Measurements from ENCODE around the gene ANO6.

The ANO6 gene

GRCh38 chr12:45473636-45474035, 257.7 kb downstream of the ANO6 start:
- DNase-seq, result no peak

- no peak for DNase-seq
Measured at GRCh38 chr12:45475594-45475993, 259.7 kb downstream of the ANO6 start.

- DNase-seq, result no peak
Measured at GRCh38 chr12:45477526-45477925, 261.6 kb downstream of the ANO6 start.

GRCh38 chr12:45478931-45479330, 263.0 kb downstream of the ANO6 start:
- no peak for DNase-seq

GRCh38 chr12:45481746-45482145, 265.9 kb downstream of the ANO6 start:
- no peak for DNase-seq

GRCh38 chr12:45483571-45483970, 267.7 kb downstream of the ANO6 start:
- DNase-seq, result no peak
